ENCODE results near the gene TRIM65. TPM values are rescaled to one million over a fixed set of nuclear protein-coding genes. Genes with fewer than 3 reads are reported as not detected.

The TRIM65 gene
- total RNA-seq, 1 donor from 2014 or later, result 21.1 TPM

GRCh38 chr17:75898791-75899190 is 2.0 kb upstream of the TRIM65 start:
- no peak for FAIRE-seq
- no peak for DNase-seq (ENCODE audit: low read depth)
- Histone ChIP-seq H3K4me3 (ENCODE audit: low read depth, low read length) (no peak overlapping the region), H3K36me3 (ENCODE audit: control insufficient read depth, insufficient read depth, low read length) (peaks cover 19% of the 10 kb centered on the region), H3K27me3 (ENCODE audit: control insufficient read depth, insufficient read depth, low read length) (no peaks in the 10 kb centered on the region)
- no peak for TF ChIP-seq CTCF (IDR thresholded peaks at IDR 0.05; ENCODE audit: insufficient read depth, low read length, severe bottlenecking)

- DNase-seq (ENCODE audit: low read depth) (no peak), FAIRE-seq (no peak)
- H3K27me3 ChIP-seq (ENCODE audit: control insufficient read depth, insufficient read depth, low read length), result no peaks in the 10 kb centered on the region
- no peak overlapping the region for H3K4me3 ChIP-seq (ENCODE audit: low read depth, low read length)
- peaks cover 21% of the 10 kb centered on the region for H3K36me3 ChIP-seq (ENCODE audit: control insufficient read depth, insufficient read depth, low read length)
- no peak for TF ChIP-seq CTCF (IDR thresholded peaks at IDR 0.05; ENCODE audit: insufficient read depth, low read length, severe bottlenecking)
Observed at GRCh38 chr17:75898065-75898464, 1.3 kb upstream of the TRIM65 start.

- TF ChIP-seq CTCF (IDR thresholded peaks at IDR 0.05; ENCODE audit: insufficient read depth, low read length, severe bottlenecking), result no peak
- DNase-seq (ENCODE audit: low read depth) (no peak), FAIRE-seq (no peak)
- H3K4me3 ChIP-seq (ENCODE audit: low read depth, low read length), result peak overlapping the region; percentile 74
- no peaks in the 10 kb centered on the region for H3K27me3 ChIP-seq (ENCODE audit: control insufficient read depth, insufficient read depth, low read length)
- peaks cover 21% of the 10 kb centered on the region for H3K36me3 ChIP-seq (ENCODE audit: control insufficient read depth, insufficient read depth, low read length)
Observed at GRCh38 chr17:75897160-75898019, 639 bp upstream of the TRIM65 start.

- H3K4me3 ChIP-seq (ENCODE audit: low read depth, low read length), result peak overlapping the region; percentile 74
- DNase-seq (ENCODE audit: low read depth) (no peak), FAIRE-seq (peak; percentile 23)
- H3K27me3 ChIP-seq (ENCODE audit: control insufficient read depth, insufficient read depth, low read length), result no peaks in the 10 kb centered on the region
- peaks cover 22% of the 10 kb centered on the region for H3K36me3 ChIP-seq (ENCODE audit: control insufficient read depth, insufficient read depth, low read length)
- peak; percentile 19 for TF ChIP-seq CTCF (IDR thresholded peaks at IDR 0.05; ENCODE audit: insufficient read depth, low read length, severe bottlenecking)
Observed at GRCh38 chr17:75895370-75896155, 1.2 kb downstream of the TRIM65 start.

- no peaks in the 10 kb centered on the region for H3K27me3 ChIP-seq (ENCODE audit: control insufficient read depth, insufficient read depth, low read length)
- DNase-seq (ENCODE audit: low read depth) (no peak), FAIRE-seq (peak; percentile 89)
- H3K4me3 ChIP-seq (ENCODE audit: low read depth, low read length), result no peak overlapping the region
- TF ChIP-seq CTCF (IDR thresholded peaks at IDR 0.05; ENCODE audit: insufficient read depth, low read length, severe bottlenecking), result no peak
- H3K36me3 ChIP-seq (ENCODE audit: control insufficient read depth, insufficient read depth, low read length), result peaks cover 13% of the 10 kb centered on the region
Observed at GRCh38 chr17:75894049-75894733, 2.6 kb downstream of the TRIM65 start.
